Measurements from ENCODE around the gene NSUN4.

NSUN4 gene

DNA sequence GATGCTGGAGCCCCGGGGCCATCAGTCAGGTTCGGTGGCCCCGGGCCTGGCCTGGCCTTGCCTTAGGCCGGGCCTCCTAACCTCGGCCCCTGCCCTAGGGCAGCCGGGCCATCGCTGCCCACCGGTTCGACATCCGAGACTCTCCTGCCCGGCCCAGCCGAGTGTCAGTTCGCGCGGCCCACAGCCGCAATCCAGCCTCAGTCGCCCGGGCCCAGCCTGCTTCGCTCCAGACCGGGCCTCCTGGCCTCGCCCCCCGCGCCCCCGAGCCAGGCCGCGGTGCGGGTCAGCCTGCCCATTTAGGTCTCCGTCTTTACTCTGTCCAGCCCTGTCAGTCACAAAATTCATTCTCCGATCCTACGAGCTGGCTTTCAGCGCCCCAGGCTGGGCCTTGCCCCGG lies 38.0 kb upstream of the NSUN4 start:
- no peak for DNase-seq
- POLR2A ChIA-PET: interaction anchor here (0.6 to 1.6 kb wide), 4 partner anchors 12 to 1581 kb away, joined by 3 to 7 read pairs (median 4); partner anchors contain the start of gene NSUN4
- under 1% methylated on average over 25 of the region's 32 CpGs for WGBS (ENCODE audit: insufficient coverage)
- peak overlapping the region; percentile 81 to 98 (median 94) for H3K4me3 ChIP-seq (ENCODE audit: control insufficient read depth in 1 of 7, extremely low read depth in 1 of 7, insufficient read depth in 4 of 7, low read depth in 2 of 7, low read length in 6 of 7)
- H3K27me3 ChIP-seq (replicated peaks in 2 of 5; ENCODE audit: control insufficient read depth in 4 of 5, insufficient read depth in 5 of 5, low read length in 4 of 5): no peaks in the 10 kb centered on the region
- CTCF ChIA-PET: interaction anchor here (0.7 to 2.9 kb wide), 11 partner anchors 8 to 58 kb away, joined by 3 to 9 read pairs (median 5); partner anchors contain the start of genes NSUN4 and RAD54L
- H3K36me3 ChIP-seq (ENCODE audit: control insufficient read depth in 4 of 4, insufficient read depth in 4 of 4, low read length in 3 of 4): peaks cover 0 to 13% (median 3%) of the 10 kb centered on the region in 4 experiments
- H3K9me3 ChIP-seq (ENCODE audit: control extremely low read depth in 1 of 5, control insufficient read depth in 4 of 5, insufficient read depth in 2 of 5, low read depth in 1 of 5, low read length in 4 of 5): no peaks in the 10 kb centered on the region
- peaks cover 5 to 46% (median 32%) of the 10 kb centered on the region in 4 experiments for H3K4me1 ChIP-seq (ENCODE audit: control extremely low read depth in 1 of 4, control insufficient read depth in 4 of 4, insufficient read depth in 4 of 4, low read length in 3 of 4)
- H3K27ac ChIP-seq (ENCODE audit: insufficient read depth in 1 of 2, low read depth in 1 of 2, low read length in 2 of 2, poor library complexity in 1 of 2, severe bottlenecking in 2 of 2): peak overlapping the region; percentile 98 to 99

GRCh38 chr1:46303038-46303871 lies 37.4 kb upstream of the NSUN4 start, which contains the start of the genes LRRC41 and UQCRH:
TSS of gene LRRC41 (minus strand) at chr1:46303616. CDS start at chr1:46303322, 294 bp downstream.
TSS of gene UQCRH (plus strand) at chr1:46303698. CDS start at chr1:46303767, 69 bp downstream.
- H3K9me3 ChIP-seq (ENCODE audit: control extremely low read depth in 1 of 5, control insufficient read depth in 4 of 5, insufficient read depth in 2 of 5, low read depth in 1 of 5, low read length in 4 of 5): no peaks in the 10 kb centered on the region
- peaks cover 0 to 8% (median 2%) of the 10 kb centered on the region in 4 experiments for H3K36me3 ChIP-seq (ENCODE audit: control insufficient read depth in 4 of 4, insufficient read depth in 4 of 4, low read length in 3 of 4)
- peak within 1 kb of the TSS; percentile 98 to 99 for H3K27ac ChIP-seq (ENCODE audit: insufficient read depth in 1 of 2, low read depth in 1 of 2, low read length in 2 of 2, poor library complexity in 1 of 2, severe bottlenecking in 2 of 2)
- H3K4me3 ChIP-seq (ENCODE audit: control insufficient read depth in 1 of 7, extremely low read depth in 1 of 7, insufficient read depth in 4 of 7, low read depth in 2 of 7, low read length in 6 of 7): peak within 1 kb of the TSS; percentile 81 to 98 (median 94)
- H3K27me3 ChIP-seq (replicated peaks in 2 of 5; ENCODE audit: control insufficient read depth in 4 of 5, insufficient read depth in 5 of 5, low read length in 4 of 5): no peaks in the 10 kb centered on the region
- 0% methylated on average over 41 of the region's 61 CpGs for WGBS (ENCODE audit: insufficient coverage)
- DNase-seq: peak; percentile 96 to 97 (median 97)
- ChIA-PET POLR2A (interaction anchor here (0.6 to 1.6 kb wide), 6 partner anchors 13 to 1582 kb away, joined by 3 to 7 read pairs (median 4); partner anchors contain the start of gene NSUN4), CTCF (interaction anchor here (0.6 to 2.9 kb wide), 17 partner anchors 9 to 59 kb away, joined by 3 to 9 read pairs (median 4); partner anchors contain the start of genes NSUN4 and RAD54L)
- H3K4me1 ChIP-seq (ENCODE audit: control extremely low read depth in 1 of 4, control insufficient read depth in 4 of 4, insufficient read depth in 4 of 4, low read length in 3 of 4): peaks cover 11 to 53% (median 38%) of the 10 kb centered on the region in 4 experiments

DNA sequence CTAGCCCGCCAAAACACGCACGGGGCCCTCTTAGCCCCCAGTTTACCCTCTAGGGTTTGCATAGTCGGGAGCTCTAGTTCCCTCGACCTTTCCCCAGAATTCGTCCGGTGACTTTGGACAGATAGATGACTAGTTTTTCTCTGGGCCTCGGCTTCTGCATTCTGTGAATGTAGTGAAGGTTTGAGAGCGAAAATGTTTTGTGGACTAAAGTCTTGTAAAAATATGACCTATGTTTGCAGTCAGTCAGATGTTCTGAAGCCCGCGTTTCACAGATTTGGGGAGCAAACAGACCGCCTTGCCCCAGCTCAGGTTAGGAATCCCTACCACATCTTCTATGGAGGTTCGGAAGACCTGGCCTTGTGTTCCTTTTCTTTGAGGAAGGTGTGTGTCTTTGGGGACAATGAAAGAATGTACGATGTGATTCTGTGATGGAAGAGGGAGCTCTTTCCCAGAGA lies 36.7 kb upstream of the NSUN4 start:
- no peaks in the 10 kb centered on the region for H3K9me3 ChIP-seq (ENCODE audit: control extremely low read depth in 1 of 5, control insufficient read depth in 4 of 5, insufficient read depth in 2 of 5, low read depth in 1 of 5, low read length in 4 of 5)
- POLR2A ChIA-PET: interaction anchor here (0.6 to 1.6 kb wide), 3 partner anchors 36 to 76 kb away, joined by 3 to 7 read pairs (median 3); partner anchors contain the start of gene NSUN4
- no peaks in the 10 kb centered on the region for H3K27me3 ChIP-seq (replicated peaks in 2 of 5; ENCODE audit: control insufficient read depth in 4 of 5, insufficient read depth in 5 of 5, low read length in 4 of 5)
- peaks cover 12 to 57% (median 43%) of the 10 kb centered on the region in 4 experiments for H3K4me1 ChIP-seq (ENCODE audit: control extremely low read depth in 1 of 4, control insufficient read depth in 4 of 4, insufficient read depth in 4 of 4, low read length in 3 of 4)
- peak overlapping the region; percentile 71 to 98 (median 94) for H3K4me3 ChIP-seq (ENCODE audit: control insufficient read depth in 1 of 7, extremely low read depth in 1 of 7, insufficient read depth in 4 of 7, low read depth in 2 of 7, low read length in 6 of 7)
- peaks cover 0 to 5% (median 2%) of the 10 kb centered on the region in 4 experiments for H3K36me3 ChIP-seq (ENCODE audit: control insufficient read depth in 4 of 4, insufficient read depth in 4 of 4, low read length in 3 of 4)
- peak overlapping the region; percentile 98 to 99 for H3K27ac ChIP-seq (ENCODE audit: insufficient read depth in 1 of 2, low read depth in 1 of 2, low read length in 2 of 2, poor library complexity in 1 of 2, severe bottlenecking in 2 of 2)
- CTCF ChIA-PET: interaction anchor here (0.6 to 2.9 kb wide), 13 partner anchors 9 to 59 kb away, joined by 3 to 9 read pairs (median 4); partner anchors contain the start of genes NSUN4 and RAD54L
- WGBS (ENCODE audit: insufficient coverage): 0% methylated on average over 11 of the region's 14 CpGs
- DNase-seq: no peak

DNA sequence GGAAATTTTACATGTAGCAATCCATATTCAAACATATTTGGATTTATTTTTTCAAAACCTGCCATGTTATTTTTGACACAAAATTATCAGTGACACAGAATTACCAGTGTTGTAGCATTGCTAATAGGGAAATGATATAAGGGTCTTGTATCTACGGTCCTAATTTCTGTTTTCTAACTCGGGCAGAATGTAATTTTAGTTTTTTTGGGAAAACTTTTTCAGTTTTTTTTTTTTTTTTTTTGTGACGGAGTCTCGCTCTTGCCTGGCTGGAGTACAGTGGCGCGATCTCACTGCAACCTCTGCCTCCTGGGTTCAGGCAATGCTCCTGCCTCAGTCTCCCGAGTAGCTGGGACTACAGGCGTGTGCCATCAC lies 34.5 kb upstream of the NSUN4 start:
- CTCF ChIA-PET: no interaction called here
- H3K4me1 ChIP-seq (ENCODE audit: control extremely low read depth in 1 of 4, control insufficient read depth in 4 of 4, insufficient read depth in 4 of 4, low read length in 3 of 4): peaks cover 8 to 47% (median 34%) of the 10 kb centered on the region in 4 experiments
- H3K27ac ChIP-seq (ENCODE audit: insufficient read depth in 1 of 2, low read depth in 1 of 2, low read length in 2 of 2, poor library complexity in 1 of 2, severe bottlenecking in 2 of 2): peak overlapping the region in 1 of 2 experiments; percentile 51
- POLR2A ChIA-PET: no interaction called here
- H3K36me3 ChIP-seq (ENCODE audit: control insufficient read depth in 4 of 4, insufficient read depth in 4 of 4, low read length in 3 of 4): peaks cover 0 to 16% (median 13%) of the 10 kb centered on the region in 4 experiments
- DNase-seq: no peak
- no peaks in the 10 kb centered on the region for H3K9me3 ChIP-seq (ENCODE audit: control extremely low read depth in 1 of 5, control insufficient read depth in 4 of 5, insufficient read depth in 2 of 5, low read depth in 1 of 5, low read length in 4 of 5)
- no peak overlapping the region for H3K4me3 ChIP-seq (ENCODE audit: control insufficient read depth in 1 of 7, extremely low read depth in 1 of 7, insufficient read depth in 4 of 7, low read depth in 2 of 7, low read length in 6 of 7)
- WGBS (ENCODE audit: insufficient coverage): 82% methylated on average over 5 of the region's 8 CpGs
- no peaks in the 10 kb centered on the region for H3K27me3 ChIP-seq (replicated peaks in 2 of 5; ENCODE audit: control insufficient read depth in 4 of 5, insufficient read depth in 5 of 5, low read length in 4 of 5)

DNA sequence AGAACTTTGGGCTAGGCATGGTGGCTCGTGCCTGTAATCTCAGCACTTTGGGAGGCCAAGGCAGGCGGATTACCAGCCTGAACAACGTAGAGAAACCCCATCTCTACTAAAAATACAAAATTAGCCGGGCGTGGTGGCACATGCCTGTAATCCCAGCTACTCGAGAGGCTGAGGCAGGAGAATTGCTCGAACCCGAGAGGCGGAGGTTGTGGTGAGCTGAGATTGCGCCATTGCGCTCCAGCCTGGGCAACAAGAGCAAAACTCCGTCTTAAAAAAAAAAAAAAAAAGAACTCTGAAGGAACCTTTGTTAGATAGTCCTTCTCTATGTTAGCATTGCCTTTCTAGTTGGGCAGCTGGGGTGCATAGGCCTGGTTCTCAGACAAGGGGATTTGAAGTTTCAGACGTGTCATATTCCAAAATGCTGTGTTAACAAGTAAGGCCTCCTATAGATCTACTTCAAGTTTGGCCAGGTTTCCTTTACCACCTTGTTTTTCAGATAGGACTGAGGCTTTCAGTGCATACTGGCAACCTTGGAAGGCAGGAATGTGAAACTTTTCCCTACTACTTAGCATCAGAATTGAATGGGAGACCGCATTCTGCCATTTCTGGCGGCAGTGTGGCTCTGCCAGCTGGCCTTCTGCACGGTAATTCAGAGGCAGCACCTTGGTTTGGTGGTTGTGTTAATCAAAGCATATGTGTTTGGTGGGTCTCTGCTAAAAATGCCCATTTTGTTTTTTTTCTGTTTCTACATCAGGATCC lies 31.0 kb upstream of the NSUN4 start:
- POLR2A ChIA-PET: no interaction called here
- no peak overlapping the region for H3K4me3 ChIP-seq (ENCODE audit: control insufficient read depth in 1 of 7, extremely low read depth in 1 of 7, insufficient read depth in 4 of 7, low read depth in 2 of 7, low read length in 6 of 7)
- no peak for DNase-seq
- WGBS (ENCODE audit: insufficient coverage): 91% methylated on average over 8 of the region's 16 CpGs
- CTCF ChIA-PET: interaction anchor here (0.9 to 3.8 kb wide), 6 partner anchors 8 to 38 kb away, joined by 3 to 18 read pairs (median 3); partner anchors contain the start of gene NSUN4
- H3K27me3 ChIP-seq (replicated peaks in 2 of 5; ENCODE audit: control insufficient read depth in 4 of 5, insufficient read depth in 5 of 5, low read length in 4 of 5): no peaks in the 10 kb centered on the region
- peaks cover 11 to 40% (median 28%) of the 10 kb centered on the region in 4 experiments for H3K36me3 ChIP-seq (ENCODE audit: control insufficient read depth in 4 of 4, insufficient read depth in 4 of 4, low read length in 3 of 4)
- H3K4me1 ChIP-seq (ENCODE audit: control extremely low read depth in 1 of 4, control insufficient read depth in 4 of 4, insufficient read depth in 4 of 4, low read length in 3 of 4): peaks cover 6 to 38% (median 23%) of the 10 kb centered on the region in 4 experiments
- no peaks in the 10 kb centered on the region for H3K9me3 ChIP-seq (ENCODE audit: control extremely low read depth in 1 of 5, control insufficient read depth in 4 of 5, insufficient read depth in 2 of 5, low read depth in 1 of 5, low read length in 4 of 5)
- no peak overlapping the region for H3K27ac ChIP-seq (ENCODE audit: insufficient read depth in 1 of 2, low read depth in 1 of 2, low read length in 2 of 2, poor library complexity in 1 of 2, severe bottlenecking in 2 of 2)

- ChIA-PET CTCF (interaction anchor here (0.9 to 3.8 kb wide), 3 partner anchors 9 to 23 kb away, joined by 3 to 18 read pairs (median 3); no protein-coding TSS in a partner anchor), POLR2A (no interaction called here)
- Histone ChIP-seq H3K27me3 (replicated peaks in 2 of 5; ENCODE audit: control insufficient read depth in 4 of 5, insufficient read depth in 5 of 5, low read length in 4 of 5) (no peaks in the 10 kb centered on the region), H3K9me3 (ENCODE audit: control extremely low read depth in 1 of 5, control insufficient read depth in 4 of 5, insufficient read depth in 2 of 5, low read depth in 1 of 5, low read length in 4 of 5) (no peaks in the 10 kb centered on the region), H3K27ac (ENCODE audit: insufficient read depth in 1 of 2, low read depth in 1 of 2, low read length in 2 of 2, poor library complexity in 1 of 2, severe bottlenecking in 2 of 2) (no peak overlapping the region), H3K4me3 (ENCODE audit: control insufficient read depth in 1 of 7, extremely low read depth in 1 of 7, insufficient read depth in 4 of 7, low read depth in 2 of 7, low read length in 6 of 7) (no peak overlapping the region), H3K36me3 (ENCODE audit: control insufficient read depth in 4 of 4, insufficient read depth in 4 of 4, low read length in 3 of 4) (peaks cover 11 to 45% (median 30%) of the 10 kb centered on the region in 4 experiments), H3K4me1 (ENCODE audit: control extremely low read depth in 1 of 4, control insufficient read depth in 4 of 4, insufficient read depth in 4 of 4, low read length in 3 of 4) (peaks cover 6 to 31% (median 19%) of the 10 kb centered on the region in 4 experiments)
- WGBS (ENCODE audit: insufficient coverage): 93% methylated on average over 3 of the region's 4 CpGs
- DNase-seq: no peak
Observed at GRCh38 chr1:46310321-46310720, 30.3 kb upstream of the NSUN4 start.

Data from common myeloid progenitor, CD34-positive (primary cell).